GM18526 (cell line): ENCODE measurements around the gene FGFR4.

Experiments used
- POLR2A ChIP-seq: IDR thresholded peaks from 3 replicates; pipeline ENCODE4 v1.6.1; 2011; ENCODE audit not compliant: insufficient read length; ENCODE audit errors: extremely low read depth

The FGFR4 gene

GRCh38 chr5:177111720-177112394, 25.1 kb downstream of the FGFR4 start:
- TF ChIP-seq POLR2A: no peak

GRCh38 chr5:177112589-177113220, 26.0 kb downstream of the FGFR4 start:
- TF ChIP-seq POLR2A: no peak

- TF ChIP-seq POLR2A: no peak
These were observed 27.1 kb downstream of the FGFR4 start for GRCh38 chr5:177113566-177114424.

GRCh38 chr5:177116631-177117373, 30.1 kb downstream of the FGFR4 start:
- TF ChIP-seq POLR2A: peak; percentile 56

GRCh38 chr5:177117441-177118045, 30.8 kb downstream of the FGFR4 start:
- TF ChIP-seq POLR2A: no peak

GRCh38 chr5:177122566-177122965, 35.9 kb downstream of the FGFR4 start:
- no peak for TF ChIP-seq POLR2A

GRCh38 chr5:177123789-177124485, 37.2 kb downstream of the FGFR4 start:
- TF ChIP-seq POLR2A: no peak

- no peak for TF ChIP-seq POLR2A
These were observed 37.8 kb downstream of the FGFR4 start for GRCh38 chr5:177124486-177124991.

- TF ChIP-seq POLR2A: no peak
These were observed 40.1 kb downstream of the FGFR4 start for GRCh38 chr5:177126771-177127170.

- TF ChIP-seq POLR2A: no peak
These were observed 41.9 kb downstream of the FGFR4 start for GRCh38 chr5:177128551-177128981.

GRCh38 chr5:177130211-177131018, 43.7 kb downstream of the FGFR4 start:
- TF ChIP-seq POLR2A: no peak

GRCh38 chr5:177131019-177131320, 44.3 kb downstream of the FGFR4 start:
- TF ChIP-seq POLR2A: no peak

GRCh38 chr5:177131352-177132135, 44.8 kb downstream of the FGFR4 start:
- no peak for TF ChIP-seq POLR2A
